ENCODE measurements around the gene TPRX2. TPM values are rescaled to one million over a fixed set of nuclear protein-coding genes. Genes with fewer than 3 reads are reported as not detected.
A peak's percentile ranks its signal among the peaks of the same experiment; 100 is the strongest.
"Not testable (repeated sequence)": the region's sequence is repeated elsewhere in the genome, so short reads cannot be mapped to it uniquely, and the experiment has no call there.

Gene TPRX2
- polyA plus RNA-seq, 1 experiment: not detected

GRCh38 chr19:47848823-47849473 lies 10.1 kb upstream of the TPRX2 start:
- ChIA-PET POLR2A (no interaction called here), CTCF (interaction anchor here (1.2 kb wide), 1 partner anchor 20 kb away, joined by 8 read pairs; no protein-coding TSS in a partner anchor)
- no peak overlapping the region for H3K27ac ChIP-seq (ENCODE audit: low read depth, low read length)
- no peak overlapping the region for H3K4me3 ChIP-seq (ENCODE audit: low read depth, low read length)
- H3K27me3 ChIP-seq (ENCODE audit: control insufficient read depth, insufficient read depth, low read length): peaks cover 25% of the 10 kb centered on the region
- H3K9me3 ChIP-seq (ENCODE audit: control insufficient read depth, insufficient read depth, low read length): no peaks in the 10 kb centered on the region
- TF ChIP-seq CTCF (IDR thresholded peaks at IDR 0.05; ENCODE audit: low read depth, low read length): peak; percentile 36
- DNase-seq (ENCODE audit: low read depth, low spot score): no peak

DNA sequence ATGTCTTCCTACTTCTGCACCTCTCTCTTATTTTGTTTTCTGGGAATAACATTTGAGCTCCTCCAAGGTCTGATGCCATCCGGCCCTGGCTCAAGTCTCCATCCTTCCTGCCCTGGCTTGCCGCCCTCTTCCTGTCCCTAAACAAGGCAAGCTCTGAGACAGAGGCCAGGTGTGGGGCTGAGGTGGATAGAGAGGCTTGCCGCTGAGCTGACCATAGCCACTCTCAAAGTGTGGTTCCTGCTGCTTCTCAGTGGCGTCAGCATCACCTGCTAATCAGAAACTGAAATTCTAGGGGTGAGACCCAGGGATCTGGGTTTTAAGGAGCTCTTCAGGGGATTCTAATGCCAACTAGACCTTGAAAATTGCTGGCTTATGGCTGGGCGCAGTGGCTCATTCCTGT lies 6.0 kb upstream of the TPRX2 start:
- Histone ChIP-seq H3K27me3 (ENCODE audit: control insufficient read depth, insufficient read depth, low read length) (peaks cover 25% of the 10 kb centered on the region), H3K27ac (ENCODE audit: low read depth, low read length) (no peak overlapping the region), H3K9me3 (ENCODE audit: control insufficient read depth, insufficient read depth, low read length) (no peaks in the 10 kb centered on the region), H3K4me3 (ENCODE audit: low read depth, low read length) (no peak overlapping the region)
- no peak for DNase-seq (ENCODE audit: low read depth, low spot score)
- ChIA-PET POLR2A (no interaction called here), CTCF (interaction anchor here (2.0 kb wide), 1 partner anchor 10 kb away, joined by 13 read pairs; no protein-coding TSS in a partner anchor)
- TF ChIP-seq CTCF (IDR thresholded peaks at IDR 0.05; ENCODE audit: low read depth, low read length): no peak

GRCh38 chr19:47854459-47854858 lies 4.6 kb upstream of the TPRX2 start:
- no peak for DNase-seq (ENCODE audit: low read depth, low spot score)
- Histone ChIP-seq H3K27me3 (ENCODE audit: control insufficient read depth, insufficient read depth, low read length) (peaks cover 15% of the 10 kb centered on the region), H3K9me3 (ENCODE audit: control insufficient read depth, insufficient read depth, low read length) (no peaks in the 10 kb centered on the region), H3K27ac (ENCODE audit: low read depth, low read length) (no peak overlapping the region), H3K4me3 (ENCODE audit: low read depth, low read length) (no peak overlapping the region)
- TF ChIP-seq CTCF (IDR thresholded peaks at IDR 0.05; ENCODE audit: low read depth, low read length): no peak
- CTCF ChIA-PET: interaction anchor here (1.6 to 2.0 kb wide), 2 partner anchors 9 kb away, joined by 4 to 13 read pairs; no protein-coding TSS in a partner anchor
- POLR2A ChIA-PET: no interaction called here

DNA sequence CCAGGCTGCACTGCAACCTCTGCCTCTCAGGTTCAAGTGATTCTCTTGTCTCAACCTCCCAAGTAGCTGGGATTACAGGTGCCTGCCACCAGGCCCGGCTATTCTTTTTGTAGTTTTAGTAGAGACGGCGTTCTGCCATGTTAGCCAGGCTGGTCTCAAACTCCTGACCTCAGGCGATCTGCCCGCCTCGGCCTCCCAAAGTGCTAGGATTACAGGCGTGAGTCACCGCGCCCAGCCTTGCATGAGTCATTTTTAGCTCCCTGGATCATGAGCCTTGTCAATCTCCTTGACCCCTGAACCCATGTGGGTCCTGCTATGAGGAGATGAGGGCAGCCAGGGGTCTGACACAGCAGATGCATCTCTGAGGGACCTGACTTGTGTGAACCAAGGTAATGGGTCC lies 804 bp upstream of the TPRX2 start:
- H3K27ac ChIP-seq (ENCODE audit: low read depth, low read length); H3K27me3 ChIP-seq (ENCODE audit: control insufficient read depth, insufficient read depth, low read length); DNase-seq (ENCODE audit: low read depth, low spot score); H3K4me3 ChIP-seq (ENCODE audit: low read depth, low read length); POLR2A ChIA-PET; H3K9me3 ChIP-seq (ENCODE audit: control insufficient read depth, insufficient read depth, low read length): not testable (repeated sequence)
- CTCF ChIA-PET: interaction anchor here (1.5 kb wide), 1 partner anchor 11 kb away, joined by 5 read pairs; no protein-coding TSS in a partner anchor

DNA sequence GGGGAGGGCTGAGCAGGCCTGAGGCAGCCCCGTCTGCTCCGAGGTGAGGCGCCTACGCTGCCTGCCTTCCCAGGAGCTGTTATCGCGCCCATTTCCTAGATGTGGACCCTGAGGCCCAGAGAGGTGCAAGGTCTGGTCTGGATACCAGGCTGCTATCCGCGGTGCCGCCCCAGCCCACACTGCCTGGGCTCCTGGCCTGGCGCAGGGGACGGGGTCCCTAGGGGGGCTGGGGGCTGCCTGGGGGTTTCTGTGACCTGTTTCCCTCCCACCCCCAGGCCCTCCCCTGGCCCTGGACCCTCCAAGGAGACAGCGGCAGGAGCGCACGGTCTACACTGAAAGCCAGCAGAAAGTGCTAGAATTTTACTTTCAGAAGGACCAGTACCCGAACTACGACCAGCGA lies 803 bp downstream of the TPRX2 start:
- CTCF ChIA-PET; H3K27ac ChIP-seq (ENCODE audit: low read depth, low read length); H3K4me3 ChIP-seq (ENCODE audit: low read depth, low read length); POLR2A ChIA-PET; H3K27me3 ChIP-seq (ENCODE audit: control insufficient read depth, insufficient read depth, low read length); H3K9me3 ChIP-seq (ENCODE audit: control insufficient read depth, insufficient read depth, low read length); DNase-seq (ENCODE audit: low read depth, low spot score): not testable (repeated sequence)

GRCh38 chr19:47860602-47861297 lies 1.7 kb downstream of the TPRX2 start:
- Histone ChIP-seq H3K4me3 (ENCODE audit: low read depth, low read length) (no peak overlapping the region), H3K9me3 (ENCODE audit: control insufficient read depth, insufficient read depth, low read length) (peaks cover 2% of the 10 kb centered on the region), H3K27ac (ENCODE audit: low read depth, low read length) (no peak overlapping the region), H3K27me3 (ENCODE audit: control insufficient read depth, insufficient read depth, low read length) (peaks cover 6% of the 10 kb centered on the region)
- no peak for DNase-seq (ENCODE audit: low read depth, low spot score)
- ChIA-PET POLR2A (no interaction called here), CTCF (no interaction called here)
- TF ChIP-seq CTCF (IDR thresholded peaks at IDR 0.05; ENCODE audit: low read depth, low read length): no peak

All from AG04450 (cell line).